DND-41 (cell line): Measurements from ENCODE around the gene SEMA3A.

ENCODE experiments used
- ATAC-seq: fragments of 200-7000 bp; cut with Tn5 transposase; 3 replicates; pipeline ENCODE4 v1.9.1; 2021; ENCODE audit warnings: low read depth; ENCODE audit not compliant: insufficient read depth
- DNase-seq: peaks from one replicate; pipeline ENCODE4 v3.0.0-alpha.2; 2020
- H2AFZ ChIP-seq: 2 replicates; pipeline ENCODE4 v1.6.0; 2012; ENCODE audit warnings: low read depth, low read length
- H3K27ac ChIP-seq: 2 replicates; pipeline ENCODE4 v1.5.1; 2012; ENCODE audit warnings: low read length, inconsistent platforms
- H3K27me3 ChIP-seq: fragments of 200-600 bp; sonication (generic); 2 replicates; pipeline ENCODE4 v1.6.0; 2012; ENCODE audit warnings: low read length, mild to moderate bottlenecking, inconsistent platforms; ENCODE audit not compliant: insufficient read depth, poor library complexity
- H3K36me3 ChIP-seq: 2 replicates; pipeline ENCODE4 v1.5.1; 2012; ENCODE audit warnings: low read length, inconsistent platforms; ENCODE audit not compliant: insufficient read depth
- H3K4me1 ChIP-seq: 2 replicates; pipeline ENCODE4 v1.5.1; 2012; ENCODE audit warnings: mild to moderate bottlenecking, low read length; ENCODE audit not compliant: insufficient read depth
- H3K4me2 ChIP-seq: 2 replicates; pipeline ENCODE4 v1.6.0; 2012; ENCODE audit warnings: mild to moderate bottlenecking, moderate library complexity, low read length, inconsistent platforms; ENCODE audit not compliant: insufficient read depth
- H3K4me3 ChIP-seq, 2 experiments: fragments of 200-600 bp in 1 of 2; shearing (Covaris generic) in 1 of 2; 2 replicates each; pipeline ENCODE4 v1.5.1; 2012 to 2016; ENCODE audit warnings: inconsistent platforms in 2 of 2, low read length in 2 of 2, mild to moderate bottlenecking in 2 of 2, low read depth in 1 of 2, moderate library complexity in 1 of 2
- H3K79me2 ChIP-seq: 2 replicates; pipeline ENCODE4 v1.6.0; 2012; ENCODE audit warnings: low read length, inconsistent platforms; ENCODE audit not compliant: insufficient read depth
- H3K9ac ChIP-seq: 2 replicates; pipeline ENCODE4 v1.6.0; 2012; ENCODE audit warnings: low read depth, mild to moderate bottlenecking, inconsistent platforms, low read length, moderate library complexity
- H3K9me3 ChIP-seq: 2 replicates; pipeline ENCODE4 v1.5.1; 2012; ENCODE audit warnings: low read length, moderate library complexity, mild to moderate bottlenecking, inconsistent platforms; ENCODE audit not compliant: insufficient read depth, severe bottlenecking
- H4K20me1 ChIP-seq: 2 replicates; pipeline ENCODE4 v1.6.0; 2012; ENCODE audit warnings: low read length; ENCODE audit not compliant: insufficient read depth
- CTCF ChIP-seq: IDR thresholded peaks from 2 replicates; pipeline ENCODE4 v1.5.1; 2012; ENCODE audit warnings: borderline replicate concordance, low read length, moderate library complexity, mild to moderate bottlenecking; ENCODE audit not compliant: poor library complexity, severe bottlenecking; ENCODE audit errors: extremely low read depth
- EZH2 ChIP-seq: IDR thresholded peaks from 3 replicates; pipeline ENCODE4 v1.6.1; 2012; ENCODE audit warnings: borderline replicate concordance, low read depth, mild to moderate bottlenecking, moderate library complexity, low read length, inconsistent platforms; ENCODE audit not compliant: severe bottlenecking

The SEMA3A gene

DNA sequence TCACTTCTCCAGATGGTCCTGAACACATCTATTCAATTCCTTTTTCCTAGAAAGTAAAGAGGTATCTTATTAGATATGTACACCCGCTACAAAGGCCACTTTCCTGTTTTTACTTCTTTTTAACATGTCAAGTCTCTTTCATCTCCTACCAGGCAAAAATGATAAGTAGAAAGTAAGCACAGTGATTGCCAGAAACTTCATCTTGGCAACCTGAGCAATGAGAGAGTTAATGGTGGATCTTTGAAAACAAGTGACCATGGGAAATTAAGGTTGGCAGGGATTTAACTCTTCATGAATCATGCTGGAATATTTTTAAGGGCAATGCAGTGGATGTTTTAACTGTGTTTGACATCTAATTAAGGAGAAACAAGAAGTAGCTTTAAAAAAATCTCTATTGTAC lies 2.7 kb downstream of the SEMA3A start:
- no peak for DNase-seq
- no peak overlapping the region for H3K27ac ChIP-seq
- no peak overlapping the region for H3K4me3 ChIP-seq

GRCh38 chr7:84191261-84191660 lies 3.3 kb downstream of the SEMA3A start:
- H3K4me3 ChIP-seq, result no peak overlapping the region
- no peaks in the 10 kb centered on the region for H3K36me3 ChIP-seq
- H3K9me3 ChIP-seq, result no peaks in the 10 kb centered on the region
- H3K79me2 ChIP-seq, result no peaks in the 10 kb centered on the region
- no peak overlapping the region for H3K9ac ChIP-seq
- TF ChIP-seq EZH2, result no peak
- no peak for TF ChIP-seq CTCF
- no peak overlapping the region for H3K27ac ChIP-seq
- DNase-seq, result no peak
- no peaks in the 10 kb centered on the region for H4K20me1 ChIP-seq
- no peak overlapping the region for H3K4me2 ChIP-seq
- peaks cover 5% of the 10 kb centered on the region; the same call in 1 of the 2 replicates for H3K4me1 ChIP-seq
- H3K27me3 ChIP-seq, result peaks cover 5% of the 10 kb centered on the region
- no peak for ATAC-seq
- H2AFZ ChIP-seq, result no peak overlapping the region

More for the DNA sequence above, 2.7 kb downstream of the SEMA3A start:
- peaks cover 5% of the 10 kb centered on the region for H3K27me3 ChIP-seq
- H3K79me2 ChIP-seq, result no peaks in the 10 kb centered on the region
- no peaks in the 10 kb centered on the region for H3K9me3 ChIP-seq
- H3K36me3 ChIP-seq, result no peaks in the 10 kb centered on the region
- no peak overlapping the region for H3K9ac ChIP-seq
- TF ChIP-seq EZH2, result no peak
- no peak for TF ChIP-seq CTCF
- ATAC-seq, result no peak
- no peaks in the 10 kb centered on the region for H4K20me1 ChIP-seq
- no peak overlapping the region for H2AFZ ChIP-seq
- peaks cover 5% of the 10 kb centered on the region; the same call in 1 of the 2 replicates for H3K4me1 ChIP-seq
- H3K4me2 ChIP-seq, result no peak overlapping the region

- no peak overlapping the region for H3K9ac ChIP-seq
- peaks cover 5% of the 10 kb centered on the region for H3K27me3 ChIP-seq
- H3K36me3 ChIP-seq, result no peaks in the 10 kb centered on the region
- H3K27ac ChIP-seq, result no peak overlapping the region
- H3K4me1 ChIP-seq, result peaks cover 5% of the 10 kb centered on the region; the same call in 1 of the 2 replicates
- no peaks in the 10 kb centered on the region for H4K20me1 ChIP-seq
- H3K9me3 ChIP-seq, result no peaks in the 10 kb centered on the region
- DNase-seq (no peak), ATAC-seq (no peak)
- H3K4me3 ChIP-seq, result no peak overlapping the region
- no peak overlapping the region for H3K4me2 ChIP-seq
- no peak overlapping the region for H2AFZ ChIP-seq
- no peaks in the 10 kb centered on the region for H3K79me2 ChIP-seq
- TF ChIP-seq CTCF (no peak), EZH2 (no peak)
These were observed 4.4 kb downstream of the SEMA3A start for GRCh38 chr7:84190016-84190705.
